Sigmoid colon (tissue), 4 donors: Measurements from ENCODE around the gene EPB41L4A.

Experiments used
- CTCF ChIP-seq, 4 experiments: fragments of 450-650 bp in 3 of 4; fragments of 200-600 bp in 1 of 4; IDR thresholded peaks; one replicate each; pipeline ENCODE4 v1.5.1; 2016 to 2019; ENCODE audit warnings: antibody characterized with exemption in 4 of 4, mild to moderate bottlenecking in 3 of 4, moderate library complexity in 2 of 4
- EP300 ChIP-seq, 4 donors: sonication (generic); formaldehyde crosslinking; IDR thresholded peaks; one replicate each; pipeline ENCODE4 v1.6.1; 2017; ENCODE audit warnings: antibody characterized with exemption in 4 of 4

GRCh38 chr5:112219000-112219399 lies 200.1 kb downstream of the EPB41L4A start:
- no peak for TF ChIP-seq CTCF (IDR thresholded peaks at IDR 0.05)
- no peak for TF ChIP-seq EP300 (IDR thresholded peaks at IDR 0.05)
